ENCODE data around the gene ZNF668. TPM values are rescaled to one million over a fixed set of nuclear protein-coding genes. Genes with fewer than 3 reads are reported as not detected.

ZNF668 gene
- polyA plus RNA-seq, 2 of the 4 experiments (the other 2 are of a cell fraction): 4.7 to 10.7 TPM

DNA sequence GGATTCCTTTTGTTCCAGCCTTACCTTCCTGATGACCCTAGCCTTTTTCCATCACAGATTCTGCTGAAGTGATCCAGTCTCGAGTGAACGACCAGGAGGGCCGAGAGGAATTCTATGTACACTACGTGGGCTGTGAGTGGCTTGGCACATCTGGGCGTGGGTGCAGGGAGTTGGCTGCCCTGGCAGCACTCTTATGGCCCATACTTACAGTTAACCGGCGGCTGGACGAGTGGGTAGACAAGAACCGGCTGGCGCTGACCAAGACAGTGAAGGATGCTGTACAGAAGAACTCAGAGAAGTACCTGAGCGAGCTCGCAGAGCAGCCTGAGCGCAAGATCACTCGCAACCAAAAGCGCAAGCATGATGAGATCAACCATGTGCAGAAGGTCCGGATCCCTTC is 46.1 kb upstream of the ZNF668 start:
- Histone ChIP-seq H3K4me3 (no peak overlapping the region), H3K9me3 (no peaks in the 10 kb centered on the region), H3K4me1 (peaks cover 13% of the 10 kb centered on the region), H3K4me2 (no peak overlapping the region), H3K27ac (no peak overlapping the region)
- WGBS (ENCODE audit: missing lambda C conversion rate): 93% methylated on average over 16 of the region's 16 CpGs
- no peak for DNase-seq (ENCODE audit: low read depth in 1 of 2, low spot score in 1 of 2)
- CTCF ChIA-PET: interaction anchor here (0.6 to 20.3 kb wide), 7 partner anchors 8 to 276 kb away, joined by 3 to 166 read pairs (median 3); no protein-coding TSS in a partner anchor
- TF ChIP-seq GATA3 (IDR thresholded peaks at IDR 0.05; ENCODE audit: borderline replicate concordance) (no peak), EHMT2 (IDR thresholded peaks at IDR 0.05; ENCODE audit: low read depth) (no peak), RFX5 (IDR thresholded peaks at IDR 0.05) (no peak), TP53 (CRISPR knock-in tag; IDR thresholded peaks at IDR 0.05) (no peak), ZSCAN20 (CRISPR knock-in tag; IDR thresholded peaks at IDR 0.05) (no peak), ZNF302 (CRISPR knock-in tag; IDR thresholded peaks at IDR 0.05) (no peak), POLR2A (IDR thresholded peaks at IDR 0.05; ENCODE audit: low read length) (no peak), HOXB5 (CRISPR knock-in tag; IDR thresholded peaks at IDR 0.05) (no peak), EP300 (IDR thresholded peaks at IDR 0.05) (no peak), NR3C1 (IDR thresholded peaks at IDR 0.05) (no peak), HDAC2 (IDR thresholded peaks at IDR 0.05) (no peak), CEBPB (IDR thresholded peaks at IDR 0.05) (no peak), CBX8 (IDR thresholded peaks at IDR 0.05) (no peak)
- TF ChIP-seq, protein P1, sequence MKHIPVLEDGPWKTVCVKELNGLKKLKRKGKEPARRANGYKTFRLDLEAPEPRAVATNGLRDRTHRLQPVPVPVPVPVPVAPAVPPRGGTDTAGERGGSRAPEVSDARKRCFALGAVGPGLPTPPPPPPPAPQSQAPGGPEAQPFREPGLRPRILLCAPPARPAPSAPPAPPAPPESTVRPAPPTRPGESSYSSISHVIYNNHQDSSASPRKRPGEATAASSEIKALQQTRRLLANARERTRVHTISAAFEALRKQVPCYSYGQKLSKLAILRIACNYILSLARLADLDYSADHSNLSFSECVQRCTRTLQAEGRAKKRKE (CRISPR knock-in tag; IDR thresholded peaks at IDR 0.05; ENCODE audit: low read depth): no peak
- TF ChIP-seq, protein P2, sequence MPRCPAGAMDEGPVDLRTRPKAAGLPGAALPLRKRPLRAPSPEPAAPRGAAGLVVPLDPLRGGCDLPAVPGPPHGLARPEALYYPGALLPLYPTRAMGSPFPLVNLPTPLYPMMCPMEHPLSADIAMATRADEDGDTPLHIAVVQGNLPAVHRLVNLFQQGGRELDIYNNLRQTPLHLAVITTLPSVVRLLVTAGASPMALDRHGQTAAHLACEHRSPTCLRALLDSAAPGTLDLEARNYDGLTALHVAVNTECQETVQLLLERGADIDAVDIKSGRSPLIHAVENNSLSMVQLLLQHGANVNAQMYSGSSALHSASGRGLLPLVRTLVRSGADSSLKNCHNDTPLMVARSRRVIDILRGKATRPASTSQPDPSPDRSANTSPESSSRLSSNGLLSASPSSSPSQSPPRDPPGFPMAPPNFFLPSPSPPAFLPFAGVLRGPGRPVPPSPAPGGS (IDR thresholded peaks at IDR 0.05): no peak
- TF ChIP-seq, protein P3, sequence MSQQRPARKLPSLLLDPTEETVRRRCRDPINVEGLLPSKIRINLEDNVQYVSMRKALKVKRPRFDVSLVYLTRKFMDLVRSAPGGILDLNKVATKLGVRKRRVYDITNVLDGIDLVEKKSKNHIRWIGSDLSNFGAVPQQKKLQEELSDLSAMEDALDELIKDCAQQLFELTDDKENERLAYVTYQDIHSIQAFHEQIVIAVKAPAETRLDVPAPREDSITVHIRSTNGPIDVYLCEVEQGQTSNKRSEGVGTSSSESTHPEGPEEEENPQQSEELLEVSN (IDR thresholded peaks at IDR 0.05; ENCODE audit: borderline replicate concordance, low read depth): no peak
- no peak for FAIRE-seq
- no peak for ATAC-seq
- POLR2A ChIA-PET: interaction anchor here (0.5 to 1.5 kb wide), 3 partner anchors 9 to 36 kb away, joined by 3 read pairs; no protein-coding TSS in a partner anchor

DNA sequence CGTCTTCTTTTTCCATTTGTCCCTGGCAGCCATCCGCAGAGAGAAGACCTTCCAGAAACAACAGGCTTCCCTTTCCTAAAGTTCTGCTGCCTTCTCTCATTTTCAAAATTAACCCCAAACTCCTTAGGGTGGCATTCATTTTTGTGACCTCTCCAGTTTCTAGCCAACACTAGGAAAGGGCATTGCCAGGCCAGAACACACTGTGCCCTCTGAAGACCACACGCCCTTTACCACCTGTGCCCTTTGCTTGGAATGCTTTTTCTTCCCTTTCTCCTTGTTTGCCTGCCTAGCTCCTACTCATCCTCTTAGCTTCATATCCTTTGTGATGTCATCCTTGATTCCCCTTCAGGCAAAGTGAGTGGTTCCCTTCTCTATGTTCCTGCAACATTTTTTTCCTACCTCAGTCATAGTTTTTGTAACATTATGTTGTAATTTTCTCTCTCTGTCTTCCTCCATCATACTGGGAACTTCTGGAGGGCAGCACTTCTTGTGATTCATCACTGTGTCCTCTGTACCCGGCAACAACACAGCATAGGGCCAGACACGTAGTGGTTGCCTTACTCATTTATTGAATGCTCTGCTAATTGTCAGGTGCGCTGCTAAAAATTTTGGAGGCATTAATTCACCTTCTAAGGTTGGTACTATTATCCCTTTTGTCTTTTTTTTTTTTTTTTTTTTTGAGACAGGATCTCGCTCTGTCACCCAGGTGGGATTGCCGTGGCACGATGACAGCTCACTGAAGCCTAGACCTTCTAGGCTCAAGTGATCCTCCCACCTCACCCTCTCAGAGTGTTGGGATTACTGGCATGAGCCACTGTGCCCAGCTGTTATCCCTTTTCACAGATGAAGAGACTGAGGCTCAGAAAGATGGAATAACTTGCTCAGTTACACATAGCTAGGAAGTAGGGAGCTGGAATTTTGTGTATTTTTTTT is 44.4 kb upstream of the ZNF668 start:
- Histone ChIP-seq H3K4me1 (peaks cover 17% of the 10 kb centered on the region), H3K9me3 (no peaks in the 10 kb centered on the region), H3K4me3 (peak overlapping the region; percentile 57), H3K27ac (peak overlapping the region; percentile 91 to 93), H3K4me2 (peak overlapping the region; percentile 88)
- WGBS (ENCODE audit: missing lambda C conversion rate): 58% methylated on average over 9 of the region's 9 CpGs
- no peak for TF ChIP-seq GATA3 (IDR thresholded peaks at IDR 0.05; ENCODE audit: borderline replicate concordance)
- TF ChIP-seq ESRRA (IDR thresholded peaks at IDR 0.05; ENCODE audit: borderline replicate concordance, low read length): 0 out of 2 replicates have a peak, but pooled peaks have one; percentile 4
- ChIA-PET CTCF (interaction anchor here (0.7 to 20.3 kb wide), 7 partner anchors 10 to 215 kb away, joined by 3 to 166 read pairs (median 3); partner anchors contain the start of gene HSD3B7), POLR2A (interaction anchor here (0.7 to 2.0 kb wide), 29 partner anchors 10 to 755 kb away, joined by 3 to 73 read pairs (median 4); partner anchors contain the start of genes ARMC5, BCKDK, FUS and PRSS8)
- no peak for DNase-seq (ENCODE audit: low read depth in 1 of 2, low spot score in 1 of 2)
- ATAC-seq: peak in 1 of 2 experiments; percentile 2; a peak in 2 of 6 replicates
- FAIRE-seq: no peak

DNA sequence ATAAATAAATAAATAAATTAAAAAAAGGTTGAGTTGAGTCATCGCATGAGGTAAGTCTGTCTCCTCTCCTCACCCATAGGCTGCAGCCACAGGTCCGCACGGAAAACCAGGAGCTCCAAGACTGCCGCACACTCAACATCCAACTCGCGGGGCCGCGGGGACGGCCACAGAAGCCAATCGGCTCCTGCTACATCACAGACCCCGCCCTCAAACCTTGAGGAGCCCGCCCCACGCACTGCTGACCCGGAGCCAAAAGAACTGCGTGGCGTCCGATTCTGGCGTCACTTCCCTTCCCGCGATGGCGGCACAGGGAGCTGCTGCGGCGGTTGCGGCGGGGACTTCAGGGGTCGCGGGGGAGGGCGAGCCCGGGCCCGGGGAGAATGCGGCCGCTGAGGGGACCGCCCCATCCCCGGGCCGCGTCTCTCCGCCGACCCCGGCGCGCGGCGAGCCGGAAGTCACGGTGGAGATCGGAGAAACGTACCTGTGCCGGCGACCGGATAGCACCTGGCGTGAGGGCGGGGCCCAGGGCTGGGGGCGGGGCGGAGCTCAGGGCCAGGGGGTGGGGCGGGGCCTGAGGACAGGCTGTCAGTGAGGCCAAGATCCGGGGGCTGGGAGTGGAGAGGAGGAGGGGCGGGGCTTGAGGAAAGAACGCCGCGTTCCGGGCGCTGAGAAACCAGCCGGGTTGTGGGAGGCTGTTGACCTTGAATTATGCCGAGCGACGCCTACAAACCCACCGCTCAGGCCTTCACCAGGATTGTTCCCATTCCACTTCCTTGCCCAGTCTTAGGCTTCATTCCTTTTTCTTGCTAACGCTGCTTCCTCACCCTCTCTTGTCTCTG is 43.6 kb upstream of the ZNF668 start, which contains the start of gene KAT8:
Gene KAT8, plus strand, starts transcription at position 281 of the 839 bp plus-strand sequence. Its CDS starts 18 bp downstream, at position 299.
- ChIA-PET CTCF (interaction anchor here (0.6 to 20.3 kb wide), 7 partner anchors 11 to 216 kb away, joined by 3 to 166 read pairs (median 3); no protein-coding TSS in a partner anchor), POLR2A (interaction anchor here (0.5 to 2.0 kb wide), 35 partner anchors 9 to 958 kb away, joined by 3 to 73 read pairs (median 4); partner anchors contain the start of genes ARMC5, BCKDK, FUS and PRSS8)
- peaks cover 17% of the 10 kb centered on the region for H3K4me1 ChIP-seq
- WGBS (ENCODE audit: missing lambda C conversion rate): 2% methylated on average over 31 of the region's 68 CpGs
- FAIRE-seq: peak; percentile 51
- H3K9me3 ChIP-seq: no peaks in the 10 kb centered on the region
- ATAC-seq: peak; percentile 96 to 97
- H3K4me2 ChIP-seq: peak within 1 kb of the TSS; percentile 88
- H3K4me3 ChIP-seq: peak within 1 kb of the TSS; percentile 57
- peak; percentile 96 to 98 for DNase-seq (ENCODE audit: low read depth in 1 of 2, low spot score in 1 of 2)
- H3K27ac ChIP-seq: peak within 1 kb of the TSS; percentile 91 to 93
- no peak for TF ChIP-seq RFX5 (IDR thresholded peaks at IDR 0.05)
- TF ChIP-seq HEYL (CRISPR knock-in tag; IDR thresholded peaks at IDR 0.05): no peak
- TF ChIP-seq RARB (CRISPR knock-in tag; IDR thresholded peaks at IDR 0.05): no peak
- peak; percentile 65 for TF ChIP-seq POLR2A (IDR thresholded peaks at IDR 0.05; ENCODE audit: low read length)
- TF ChIP-seq TFCP2L1 (CRISPR knock-in tag; IDR thresholded peaks at IDR 0.05): no peak
- TF ChIP-seq SMC3 (IDR thresholded peaks at IDR 0.05): no peak
- TF ChIP-seq CHD4 (IDR thresholded peaks at IDR 0.05; ENCODE audit: borderline replicate concordance): no peak
- TF ChIP-seq, protein P4, sequence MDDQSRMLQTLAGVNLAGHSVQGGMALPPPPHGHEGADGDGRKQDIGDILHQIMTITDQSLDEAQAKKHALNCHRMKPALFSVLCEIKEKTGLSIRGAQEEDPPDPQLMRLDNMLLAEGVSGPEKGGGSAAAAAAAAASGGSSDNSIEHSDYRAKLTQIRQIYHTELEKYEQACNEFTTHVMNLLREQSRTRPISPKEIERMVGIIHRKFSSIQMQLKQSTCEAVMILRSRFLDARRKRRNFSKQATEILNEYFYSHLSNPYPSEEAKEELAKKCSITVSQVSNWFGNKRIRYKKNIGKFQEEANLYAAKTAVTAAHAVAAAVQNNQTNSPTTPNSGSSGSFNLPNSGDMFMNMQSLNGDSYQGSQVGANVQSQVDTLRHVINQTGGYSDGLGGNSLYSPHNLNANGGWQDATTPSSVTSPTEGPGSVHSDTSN (IDR thresholded peaks at IDR 0.05): no peak
- no peak for TF ChIP-seq ZSCAN20 (CRISPR knock-in tag; IDR thresholded peaks at IDR 0.05)
- TF ChIP-seq, protein P5, sequence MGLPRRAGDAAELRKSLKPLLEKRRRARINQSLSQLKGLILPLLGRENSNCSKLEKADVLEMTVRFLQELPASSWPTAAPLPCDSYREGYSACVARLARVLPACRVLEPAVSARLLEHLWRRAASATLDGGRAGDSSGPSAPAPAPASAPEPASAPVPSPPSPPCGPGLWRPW (IDR thresholded peaks at IDR 0.05): no peak
- TF ChIP-seq CBX2 (IDR thresholded peaks at IDR 0.05; ENCODE audit: borderline replicate concordance, low read depth): no peak
- TF ChIP-seq NR3C1 (IDR thresholded peaks at IDR 0.05): no peak
- no peak for TF ChIP-seq HOXA7 (CRISPR knock-in tag; IDR thresholded peaks at IDR 0.05)
- TF ChIP-seq MAFK (IDR thresholded peaks at IDR 0.05; ENCODE audit: partially characterized antibody): no peak
- no peak for TF ChIP-seq NPAS2 (CRISPR knock-in tag; IDR thresholded peaks at IDR 0.05; ENCODE audit: borderline replicate concordance)
